Epithelial cell of proximal tubule (primary cell): ENCODE measurements around the gene CFAP65. TPM values are rescaled to one million over a fixed set of nuclear protein-coding genes. Genes with fewer than 3 reads are reported as not detected.

Experiments
- DNase-seq: peaks from one replicate; pipeline ENCODE4 v3.0.0-alpha.2; 2011; ENCODE audit warnings: low read depth
- H3K4me3 ChIP-seq: 2 replicates; pipeline ENCODE4 v1.5.1; 2011; ENCODE audit warnings: low read depth, mild to moderate bottlenecking, low read length
- CTCF ChIP-seq: conservative IDR thresholded peaks from 2 replicates; pipeline ENCODE4 v1.5.1; 2012; ENCODE audit warnings: low read depth, mild to moderate bottlenecking, low read length
- total RNA-seq: library from RNA; depleted of rRNA; stranded (reverse); fragments of >200 nt; gene quantifications from 2 replicates; pipeline ENCODE4 v1.2.3, GENCODE V29; 2015

Gene CFAP65
- total RNA-seq, 1 donor from 2014 or later, result 1.1 TPM

DNA sequence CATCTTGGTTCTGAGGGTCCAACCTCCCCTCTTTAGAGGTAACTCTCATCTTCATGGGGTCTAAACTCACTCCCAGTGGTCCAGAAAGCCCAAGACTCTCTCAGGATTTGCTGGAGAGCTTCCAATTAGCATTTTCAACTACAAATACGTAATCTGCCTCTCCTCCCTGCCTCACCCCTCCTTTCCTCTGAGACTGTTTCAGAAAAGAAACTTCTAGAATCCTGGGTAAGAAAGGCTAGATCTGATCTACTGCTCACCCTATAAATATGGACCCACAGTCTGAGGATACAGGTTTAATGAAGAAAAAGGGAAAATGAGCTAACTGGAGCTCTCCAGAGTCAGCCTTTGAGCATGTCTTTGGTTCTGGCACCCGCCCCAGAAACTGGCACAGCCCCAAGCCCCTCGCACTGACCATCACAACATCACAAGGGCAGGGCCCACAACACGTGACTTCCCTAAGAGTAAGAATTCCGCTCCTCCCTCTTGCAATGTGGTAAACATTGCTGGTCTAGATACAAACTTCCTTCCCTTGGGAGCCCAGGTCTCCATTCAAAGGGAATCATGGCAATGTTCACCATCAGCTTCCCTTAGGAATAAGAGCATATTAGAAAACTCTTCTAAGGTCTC, 41.1 kb upstream of the CFAP65 start:
- H3K4me3 ChIP-seq, result no peak overlapping the region
- no peak for DNase-seq
- no peak for TF ChIP-seq CTCF

DNA sequence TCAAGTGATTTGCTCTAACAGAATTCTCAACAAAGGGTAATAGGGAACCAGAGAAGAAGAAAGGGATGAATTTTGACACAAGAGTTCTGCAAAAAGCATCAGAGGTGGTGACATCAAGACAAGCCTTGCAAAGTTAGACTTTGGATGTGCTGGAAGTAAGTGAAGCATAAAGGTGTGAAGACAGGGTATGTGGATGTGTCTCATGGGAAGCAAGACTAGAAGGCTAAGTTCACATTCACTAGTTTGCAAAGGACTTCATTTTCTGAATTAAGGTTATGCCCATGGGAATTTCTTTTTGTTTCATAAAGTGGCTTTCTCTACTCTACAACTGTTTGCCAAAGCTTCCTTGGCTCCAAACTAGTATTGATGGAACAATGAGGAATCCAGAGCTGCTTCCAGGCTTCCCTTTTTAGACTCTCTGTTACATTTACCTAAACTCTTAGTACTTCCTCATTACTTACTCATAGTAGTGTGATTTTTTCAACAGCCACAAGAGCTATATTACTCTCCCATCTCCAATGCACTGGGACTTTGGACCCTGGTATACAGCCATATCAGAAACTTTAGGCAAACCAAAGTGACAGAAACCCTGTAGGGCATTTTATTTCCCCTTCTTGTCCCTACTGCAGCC, 40.5 kb upstream of the CFAP65 start:
- no peak for DNase-seq
- H3K4me3 ChIP-seq, result no peak overlapping the region
- no peak for TF ChIP-seq CTCF

DNA sequence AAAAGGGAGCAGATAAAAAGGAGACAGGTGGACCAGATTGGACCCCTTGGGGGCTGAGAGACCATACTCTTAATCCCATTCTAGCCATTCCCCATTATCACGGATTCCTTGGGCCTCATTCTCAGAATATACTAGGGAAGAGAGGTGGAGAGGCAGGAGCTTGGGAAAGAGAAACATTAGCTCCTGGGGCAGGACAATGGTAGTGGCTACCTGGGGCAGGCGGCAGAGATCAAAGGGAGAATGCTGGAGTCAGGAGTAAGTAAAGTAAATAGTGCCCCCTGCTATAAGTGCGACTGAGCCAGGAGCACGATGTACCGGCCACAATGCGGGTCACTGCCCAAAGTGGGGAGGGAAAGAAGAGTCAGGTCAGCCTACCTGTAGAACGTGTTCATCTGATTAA, 39.8 kb upstream of the CFAP65 start:
- no peak for TF ChIP-seq CTCF
- H3K4me3 ChIP-seq, result no peak overlapping the region
- DNase-seq, result no peak

- DNase-seq, result peak; percentile 31
- H3K4me3 ChIP-seq, result no peak overlapping the region
- no peak for TF ChIP-seq CTCF
Observed at GRCh38 chr2:219079417-219079816, 38.1 kb upstream of the CFAP65 start.

- no peak for DNase-seq
Observed at GRCh38 chr2:219078951-219079350, 37.6 kb upstream of the CFAP65 start.

GRCh38 chr2:219078126-219078525, 36.8 kb upstream of the CFAP65 start:
- no peak for DNase-seq
- peak; percentile 27 for TF ChIP-seq CTCF
- no peak overlapping the region for H3K4me3 ChIP-seq

More at GRCh38 chr2:219078951-219079350, 37.6 kb upstream of the CFAP65 start:
- no peak overlapping the region for H3K4me3 ChIP-seq
- no peak for TF ChIP-seq CTCF

GRCh38 chr2:219076253-219076652, 34.9 kb upstream of the CFAP65 start:
- TF ChIP-seq CTCF, result no peak
- H3K4me3 ChIP-seq, result no peak overlapping the region
- DNase-seq, result no peak
